Measurements from ENCODE around the gene NTNG1.

NTNG1 gene

GRCh38 chr1:107255469-107255868 is 114.6 kb downstream of the NTNG1 start:
- DNase-seq (ENCODE audit: extremely low read depth in 1 of 2, low read depth in 1 of 2), result no peak

GRCh38 chr1:107262467-107263286 is 121.8 kb downstream of the NTNG1 start:
- no peak for DNase-seq (ENCODE audit: extremely low read depth in 1 of 2, low read depth in 1 of 2)

- no peak for DNase-seq (ENCODE audit: extremely low read depth in 1 of 2, low read depth in 1 of 2)
Observed at GRCh38 chr1:107263291-107263915, 122.6 kb downstream of the NTNG1 start.

- no peak for DNase-seq (ENCODE audit: extremely low read depth in 1 of 2, low read depth in 1 of 2)
Observed at GRCh38 chr1:107264007-107264406, 123.2 kb downstream of the NTNG1 start.

- no peak for DNase-seq (ENCODE audit: extremely low read depth in 1 of 2, low read depth in 1 of 2)
Observed at GRCh38 chr1:107264561-107264960, 123.7 kb downstream of the NTNG1 start.

GRCh38 chr1:107267489-107267888 is 126.7 kb downstream of the NTNG1 start:
- DNase-seq (ENCODE audit: extremely low read depth in 1 of 2, low read depth in 1 of 2), result no peak

GRCh38 chr1:107272321-107272720 is 131.5 kb downstream of the NTNG1 start:
- no peak for DNase-seq (ENCODE audit: extremely low read depth in 1 of 2, low read depth in 1 of 2)

GRCh38 chr1:107273515-107273914 is 132.7 kb downstream of the NTNG1 start:
- no peak for DNase-seq (ENCODE audit: extremely low read depth in 1 of 2, low read depth in 1 of 2)

- DNase-seq (ENCODE audit: extremely low read depth in 1 of 2, low read depth in 1 of 2), result no peak
Observed at GRCh38 chr1:107274227-107274626, 133.4 kb downstream of the NTNG1 start.

GRCh38 chr1:107276247-107276646 is 135.4 kb downstream of the NTNG1 start:
- no peak for DNase-seq (ENCODE audit: extremely low read depth in 1 of 2, low read depth in 1 of 2)

- DNase-seq (ENCODE audit: extremely low read depth in 1 of 2, low read depth in 1 of 2), result no peak
Observed at GRCh38 chr1:107277022-107277421, 136.2 kb downstream of the NTNG1 start.

GRCh38 chr1:107286125-107286524 is 145.3 kb downstream of the NTNG1 start:
- no peak for DNase-seq (ENCODE audit: extremely low read depth in 1 of 2, low read depth in 1 of 2)

GRCh38 chr1:107291987-107292386 is 151.1 kb downstream of the NTNG1 start:
- no peak for DNase-seq (ENCODE audit: extremely low read depth in 1 of 2, low read depth in 1 of 2)

- no peak for DNase-seq (ENCODE audit: extremely low read depth in 1 of 2, low read depth in 1 of 2)
Observed at GRCh38 chr1:107293901-107294613, 153.2 kb downstream of the NTNG1 start.

- DNase-seq (ENCODE audit: extremely low read depth in 1 of 2, low read depth in 1 of 2), result no peak
Observed at GRCh38 chr1:107294686-107295085, 153.8 kb downstream of the NTNG1 start.

- DNase-seq (ENCODE audit: extremely low read depth in 1 of 2, low read depth in 1 of 2), result no peak
Observed at GRCh38 chr1:107297681-107298080, 156.8 kb downstream of the NTNG1 start.

GRCh38 chr1:107298526-107298925 is 157.7 kb downstream of the NTNG1 start:
- DNase-seq (ENCODE audit: extremely low read depth in 1 of 2, low read depth in 1 of 2), result no peak

GRCh38 chr1:107299521-107299920 is 158.7 kb downstream of the NTNG1 start:
- no peak for DNase-seq (ENCODE audit: extremely low read depth in 1 of 2, low read depth in 1 of 2)

GRCh38 chr1:107309962-107310361 is 169.1 kb downstream of the NTNG1 start:
- DNase-seq (ENCODE audit: extremely low read depth in 1 of 2, low read depth in 1 of 2), result no peak

GRCh38 chr1:107315652-107316051 is 174.8 kb downstream of the NTNG1 start:
- no peak for DNase-seq (ENCODE audit: extremely low read depth in 1 of 2, low read depth in 1 of 2)

- DNase-seq (ENCODE audit: extremely low read depth in 1 of 2, low read depth in 1 of 2), result no peak
Observed at GRCh38 chr1:107318932-107319331, 178.1 kb downstream of the NTNG1 start.

GRCh38 chr1:107323784-107324183 is 182.9 kb downstream of the NTNG1 start:
- no peak for DNase-seq (ENCODE audit: extremely low read depth in 1 of 2, low read depth in 1 of 2)
